HL-60 (cell line): ENCODE results near the gene TMEM204.

Source experiments
- SPI1 ChIP-seq: IDR thresholded peaks from 2 replicates; pipeline ENCODE4 v1.6.1; 2012; ENCODE audit warnings: low read depth, mild to moderate bottlenecking, borderline replicate concordance
- TF ChIP-seq, protein P1 (sequence below): IDR thresholded peaks from 2 replicates; pipeline ENCODE4 v1.6.1; 2012; ENCODE audit warnings: low read depth; ENCODE audit not compliant: insufficient replicate concordance
- TF ChIP-seq, protein P2 (sequence below): IDR thresholded peaks from one replicate; pipeline ENCODE4 v1.5.1; 2011; ENCODE audit warnings: low read length, control low read depth, inconsistent platforms; ENCODE audit not compliant: insufficient read depth

DNA sequence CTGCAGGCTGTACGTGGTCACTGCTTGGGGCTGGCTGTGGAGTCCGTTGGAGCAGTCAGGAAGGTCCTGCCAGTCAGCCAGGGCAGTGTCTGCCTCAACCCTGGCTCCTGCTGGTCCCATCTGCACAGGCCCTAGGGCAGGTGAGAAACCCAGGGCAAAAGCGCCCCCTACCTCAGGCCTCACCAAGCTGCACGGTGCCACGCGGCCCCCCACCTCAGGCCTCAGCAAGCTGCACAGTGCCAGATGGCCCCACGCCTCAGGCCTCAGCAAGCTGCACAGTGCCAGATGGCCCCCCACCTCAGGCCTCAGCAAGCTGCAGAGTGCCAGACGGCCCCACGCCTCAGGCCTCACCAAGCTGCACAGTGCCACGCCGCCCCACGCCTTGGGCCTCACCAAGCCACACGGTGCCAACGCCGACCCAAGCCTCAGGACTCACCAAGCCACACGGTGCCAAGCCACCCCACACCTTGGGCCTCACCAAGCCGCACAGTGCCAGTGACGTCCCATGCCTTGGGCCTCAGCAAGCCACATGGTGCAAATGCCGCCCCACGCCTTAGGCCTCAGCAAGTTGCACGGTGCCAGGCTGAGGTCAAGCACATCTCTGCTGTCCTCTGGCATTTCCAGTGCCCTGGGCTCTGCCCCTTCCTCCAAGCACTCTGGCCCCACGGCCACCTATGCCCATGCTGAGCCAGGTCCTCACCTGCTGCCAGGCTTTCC lies 5.5 kb downstream of the TMEM204 start:
- TF ChIP-seq, protein P1, sequence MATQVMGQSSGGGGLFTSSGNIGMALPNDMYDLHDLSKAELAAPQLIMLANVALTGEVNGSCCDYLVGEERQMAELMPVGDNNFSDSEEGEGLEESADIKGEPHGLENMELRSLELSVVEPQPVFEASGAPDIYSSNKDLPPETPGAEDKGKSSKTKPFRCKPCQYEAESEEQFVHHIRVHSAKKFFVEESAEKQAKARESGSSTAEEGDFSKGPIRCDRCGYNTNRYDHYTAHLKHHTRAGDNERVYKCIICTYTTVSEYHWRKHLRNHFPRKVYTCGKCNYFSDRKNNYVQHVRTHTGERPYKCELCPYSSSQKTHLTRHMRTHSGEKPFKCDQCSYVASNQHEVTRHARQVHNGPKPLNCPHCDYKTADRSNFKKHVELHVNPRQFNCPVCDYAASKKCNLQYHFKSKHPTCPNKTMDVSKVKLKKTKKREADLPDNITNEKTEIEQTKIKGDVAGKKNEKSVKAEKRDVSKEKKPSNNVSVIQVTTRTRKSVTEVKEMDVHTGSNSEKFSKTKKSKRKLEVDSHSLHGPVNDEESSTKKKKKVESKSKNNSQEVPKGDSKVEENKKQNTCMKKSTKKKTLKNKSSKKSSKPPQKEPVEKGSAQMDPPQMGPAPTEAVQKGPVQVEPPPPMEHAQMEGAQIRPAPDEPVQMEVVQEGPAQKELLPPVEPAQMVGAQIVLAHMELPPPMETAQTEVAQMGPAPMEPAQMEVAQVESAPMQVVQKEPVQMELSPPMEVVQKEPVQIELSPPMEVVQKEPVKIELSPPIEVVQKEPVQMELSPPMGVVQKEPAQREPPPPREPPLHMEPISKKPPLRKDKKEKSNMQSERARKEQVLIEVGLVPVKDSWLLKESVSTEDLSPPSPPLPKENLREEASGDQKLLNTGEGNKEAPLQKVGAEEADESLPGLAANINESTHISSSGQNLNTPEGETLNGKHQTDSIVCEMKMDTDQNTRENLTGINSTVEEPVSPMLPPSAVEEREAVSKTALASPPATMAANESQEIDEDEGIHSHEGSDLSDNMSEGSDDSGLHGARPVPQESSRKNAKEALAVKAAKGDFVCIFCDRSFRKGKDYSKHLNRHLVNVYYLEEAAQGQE, result no peak
- TF ChIP-seq, protein P2, sequence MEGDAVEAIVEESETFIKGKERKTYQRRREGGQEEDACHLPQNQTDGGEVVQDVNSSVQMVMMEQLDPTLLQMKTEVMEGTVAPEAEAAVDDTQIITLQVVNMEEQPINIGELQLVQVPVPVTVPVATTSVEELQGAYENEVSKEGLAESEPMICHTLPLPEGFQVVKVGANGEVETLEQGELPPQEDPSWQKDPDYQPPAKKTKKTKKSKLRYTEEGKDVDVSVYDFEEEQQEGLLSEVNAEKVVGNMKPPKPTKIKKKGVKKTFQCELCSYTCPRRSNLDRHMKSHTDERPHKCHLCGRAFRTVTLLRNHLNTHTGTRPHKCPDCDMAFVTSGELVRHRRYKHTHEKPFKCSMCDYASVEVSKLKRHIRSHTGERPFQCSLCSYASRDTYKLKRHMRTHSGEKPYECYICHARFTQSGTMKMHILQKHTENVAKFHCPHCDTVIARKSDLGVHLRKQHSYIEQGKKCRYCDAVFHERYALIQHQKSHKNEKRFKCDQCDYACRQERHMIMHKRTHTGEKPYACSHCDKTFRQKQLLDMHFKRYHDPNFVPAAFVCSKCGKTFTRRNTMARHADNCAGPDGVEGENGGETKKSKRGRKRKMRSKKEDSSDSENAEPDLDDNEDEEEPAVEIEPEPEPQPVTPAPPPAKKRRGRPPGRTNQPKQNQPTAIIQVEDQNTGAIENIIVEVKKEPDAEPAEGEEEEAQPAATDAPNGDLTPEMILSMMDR, result no peak
- TF ChIP-seq SPI1, result no peak
